C1 segment of cervical spinal cord (tissue), 14 donors: Measurements from ENCODE around the gene ELAVL2.
"Not testable (repeated sequence)": the region's sequence is repeated elsewhere in the genome, so short reads cannot be mapped to it uniquely, and the experiment has no call there.

Experiments
- DNase-seq, 14 donors: peaks; one replicate each; lab custom pipeline; 2025; lab: John Stamatoyannopoulos, UW

ELAVL2 gene

DNA sequence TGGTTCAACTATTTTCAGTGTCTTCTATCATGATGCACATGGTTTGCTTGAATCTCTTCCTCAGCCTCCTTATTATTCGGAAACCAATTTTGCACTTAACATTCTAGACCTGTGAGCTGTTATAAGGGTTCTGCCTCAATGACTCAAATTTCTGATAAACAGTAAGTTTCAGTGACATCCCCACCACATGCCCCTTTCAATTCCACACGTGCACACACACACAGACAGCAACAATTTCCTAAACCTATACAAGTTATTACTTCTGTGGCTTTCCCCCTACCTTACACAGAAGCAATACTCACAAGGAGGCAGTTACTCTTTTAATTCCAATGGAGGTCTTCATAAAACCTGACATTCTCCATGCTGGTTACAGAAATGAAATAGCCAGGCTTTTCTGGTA is 102.4 kb downstream of the ELAVL2 start:
- DNase-seq, result no peak

DNA sequence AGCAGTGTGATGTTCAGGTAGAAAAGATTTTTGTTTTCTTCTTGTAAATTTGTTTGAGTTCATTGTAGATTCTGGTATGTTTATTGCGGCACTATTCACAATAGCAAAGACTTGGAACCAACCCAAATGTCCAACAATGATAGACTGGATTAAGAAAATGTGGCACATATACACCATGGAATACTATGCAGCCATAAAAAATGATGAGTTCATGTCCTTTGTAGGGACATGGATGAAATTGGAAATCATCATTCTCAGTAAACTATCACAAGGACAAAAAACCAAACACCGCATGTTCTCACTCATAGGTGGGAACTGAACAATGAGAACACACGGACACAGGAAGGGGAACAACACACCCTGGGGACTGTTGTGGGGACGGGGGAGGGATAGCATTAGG is 103.0 kb downstream of the ELAVL2 start:
- not testable (repeated sequence) for DNase-seq

DNA sequence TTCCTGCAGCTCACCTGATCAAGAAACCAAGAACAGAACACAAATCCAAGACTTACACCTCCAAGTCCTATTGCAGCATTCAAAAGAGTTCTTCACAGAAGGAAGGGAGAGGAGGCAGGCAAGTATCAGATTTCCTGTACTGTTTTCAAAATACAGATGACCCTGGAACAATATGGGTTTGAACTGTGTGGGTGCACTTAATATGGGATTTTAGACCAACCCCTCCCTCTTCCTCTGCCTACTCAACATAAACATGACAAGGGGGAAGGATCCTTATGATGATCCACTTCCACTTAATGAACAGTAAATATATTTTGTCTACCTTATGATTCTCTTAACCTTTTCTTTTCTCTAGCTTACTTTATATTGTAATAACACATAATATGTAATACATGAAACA is 104.6 kb downstream of the ELAVL2 start:
- no peak for DNase-seq

DNA sequence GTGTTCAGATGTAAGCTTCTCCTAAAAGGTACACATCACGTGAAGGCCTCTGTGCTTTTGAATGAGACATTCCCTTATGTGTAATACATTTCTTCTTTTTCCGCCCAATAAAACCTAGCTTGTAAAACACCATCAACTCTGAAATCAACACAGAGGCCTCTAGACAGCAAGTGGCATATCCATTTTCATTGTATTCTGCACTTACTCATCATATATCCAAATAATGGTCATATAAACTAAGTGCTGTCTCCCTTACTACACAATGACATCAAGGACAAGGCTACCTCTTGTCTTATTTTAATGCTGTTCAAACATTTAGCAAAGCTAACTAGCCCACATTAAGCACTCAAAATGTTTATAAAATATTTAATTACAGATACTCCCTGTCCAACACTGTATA is 108.5 kb downstream of the ELAVL2 start:
- no peak for DNase-seq

DNA sequence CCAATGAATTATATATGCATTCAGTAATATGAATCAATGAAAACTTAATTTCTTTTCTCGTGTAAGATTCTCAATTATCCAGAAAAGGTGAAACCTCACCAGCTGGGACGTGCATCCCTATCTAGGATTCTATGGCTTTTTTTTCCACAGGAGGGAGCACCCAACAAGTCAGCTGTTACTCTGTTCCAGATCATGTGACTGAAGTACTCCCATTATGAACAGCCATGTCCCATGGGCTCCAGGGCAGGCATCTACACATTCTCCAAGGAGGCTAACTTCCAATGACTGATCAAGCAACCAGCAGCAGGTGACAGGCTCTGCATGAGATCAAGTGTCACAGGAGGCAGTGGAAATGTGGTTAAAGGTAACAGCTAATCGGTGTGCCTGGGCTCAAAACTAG is 118.8 kb downstream of the ELAVL2 start:
- DNase-seq, result no peak

DNA sequence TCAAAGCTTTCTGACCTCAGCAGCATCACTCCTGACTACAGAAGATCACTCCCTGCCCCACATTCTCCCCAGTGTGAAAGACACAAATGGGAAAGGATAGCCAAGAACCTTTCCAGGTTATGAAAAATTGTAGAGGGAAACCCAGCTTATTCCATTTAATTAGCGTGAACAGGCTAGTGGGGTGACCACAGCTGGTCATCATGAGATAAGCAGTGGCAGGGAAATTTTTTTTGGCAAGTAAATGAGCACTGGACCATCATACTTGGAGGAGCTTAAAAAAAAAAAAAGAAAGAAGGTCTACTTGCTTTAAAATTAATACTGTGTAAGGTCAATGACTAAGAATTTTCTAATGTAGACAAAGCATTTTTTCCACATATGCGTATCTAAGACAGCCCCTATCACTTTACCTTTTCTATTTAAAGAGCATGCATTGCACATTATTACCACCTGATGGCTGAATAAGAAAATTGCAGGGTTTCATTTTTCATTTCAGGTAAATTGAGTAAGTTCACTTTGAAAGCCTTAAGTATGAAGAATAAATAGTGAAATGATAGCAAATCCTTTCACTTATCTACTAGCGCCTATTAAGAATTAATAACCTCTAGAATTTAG is 123.6 kb downstream of the ELAVL2 start:
- DNase-seq, result no peak

DNA sequence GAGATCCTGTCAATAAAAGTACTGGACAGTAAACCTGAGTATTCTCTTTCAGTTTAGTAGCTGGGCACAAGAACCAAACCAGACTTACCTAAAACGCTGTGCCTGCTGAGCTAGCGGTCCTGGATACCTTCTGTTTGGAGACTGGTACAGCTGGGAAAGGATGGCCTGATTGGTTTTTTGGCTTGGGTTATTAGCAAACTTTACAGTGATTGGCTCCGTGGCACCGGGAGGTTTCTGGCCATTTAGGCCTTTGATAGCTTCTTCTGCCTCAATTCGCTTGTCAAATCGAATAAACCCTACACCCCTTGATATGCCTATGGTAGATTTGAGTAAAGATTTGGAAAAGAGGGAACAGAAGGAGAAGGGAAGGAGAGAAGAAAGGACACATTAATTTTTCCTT is 124.7 kb downstream of the ELAVL2 start:
- DNase-seq, result peak in 3 of 14 donors; percentile 1 to 95 (median 20)

DNA sequence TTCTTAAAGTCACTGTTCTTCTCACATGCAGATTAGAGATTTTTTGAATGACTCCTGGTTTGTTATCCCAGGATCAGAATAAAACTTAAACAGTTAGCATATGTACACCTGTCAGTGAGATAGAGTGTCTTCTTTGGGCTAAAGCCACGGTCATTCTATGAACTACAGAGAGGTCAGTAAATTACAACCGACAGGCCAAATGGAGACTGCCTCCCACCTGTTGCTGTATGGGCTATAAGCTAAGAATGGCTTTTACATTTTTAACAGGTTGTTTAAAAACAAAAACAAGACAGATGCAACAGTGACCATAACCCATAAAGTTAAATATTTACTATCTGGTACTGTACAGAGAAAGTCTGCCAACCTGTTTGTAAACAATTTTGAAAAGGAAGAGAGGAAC is 125.7 kb downstream of the ELAVL2 start:
- no peak for DNase-seq

DNA sequence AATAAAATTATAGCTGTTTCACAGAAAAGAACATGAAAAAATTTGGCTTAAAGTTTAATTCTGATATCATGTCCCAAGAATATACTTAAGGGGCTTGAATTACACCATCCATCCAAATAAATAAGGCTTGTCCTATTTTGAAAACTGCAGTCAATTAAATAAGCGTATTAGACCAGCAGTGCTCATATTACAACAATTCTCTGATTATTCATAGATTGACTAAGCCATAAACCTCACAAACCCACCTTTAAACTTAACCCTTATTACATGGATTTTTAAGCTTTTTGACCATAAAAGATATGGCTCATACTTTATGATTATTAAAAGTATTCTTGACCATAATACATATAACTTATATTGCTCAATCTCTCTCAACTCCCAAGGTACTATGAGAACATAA is 127.9 kb downstream of the ELAVL2 start:
- DNase-seq, result no peak

DNA sequence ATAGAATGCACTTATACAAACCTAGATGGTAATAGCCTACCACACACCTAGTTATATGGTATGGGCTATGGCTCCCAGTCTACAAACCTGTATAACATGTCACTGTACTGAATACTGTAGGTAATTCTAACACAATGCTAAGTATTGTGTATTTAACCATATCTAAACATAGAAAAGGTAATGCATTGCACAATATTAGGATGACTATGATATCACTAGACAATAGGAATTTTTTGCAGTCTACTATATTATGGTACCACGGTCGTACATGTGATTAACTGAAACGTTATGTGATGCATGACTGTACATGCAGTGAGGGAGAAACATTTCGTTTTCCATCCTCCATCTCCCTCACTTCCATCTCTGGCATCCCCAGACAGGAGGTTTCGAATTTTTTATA is 130.5 kb downstream of the ELAVL2 start:
- no peak for DNase-seq

DNA sequence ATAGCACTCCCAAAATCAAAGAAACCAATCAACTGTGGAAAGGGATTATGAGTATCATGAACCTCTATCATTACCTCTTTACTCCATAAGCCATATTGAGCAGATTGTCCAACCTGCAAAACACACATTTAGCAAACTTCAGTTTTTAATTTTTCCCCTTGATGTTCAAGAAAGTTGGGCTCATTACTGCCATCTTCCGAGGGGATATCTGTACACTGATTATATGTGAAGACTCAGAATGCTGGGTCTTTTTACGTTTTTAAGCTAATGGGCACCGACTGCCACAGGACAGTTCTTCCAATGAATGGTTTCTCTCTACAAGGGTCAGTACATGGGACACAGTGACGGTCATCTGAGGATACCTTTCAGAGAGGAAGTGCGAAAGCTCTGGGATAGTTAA is 132.7 kb downstream of the ELAVL2 start:
- DNase-seq, result no peak

DNA sequence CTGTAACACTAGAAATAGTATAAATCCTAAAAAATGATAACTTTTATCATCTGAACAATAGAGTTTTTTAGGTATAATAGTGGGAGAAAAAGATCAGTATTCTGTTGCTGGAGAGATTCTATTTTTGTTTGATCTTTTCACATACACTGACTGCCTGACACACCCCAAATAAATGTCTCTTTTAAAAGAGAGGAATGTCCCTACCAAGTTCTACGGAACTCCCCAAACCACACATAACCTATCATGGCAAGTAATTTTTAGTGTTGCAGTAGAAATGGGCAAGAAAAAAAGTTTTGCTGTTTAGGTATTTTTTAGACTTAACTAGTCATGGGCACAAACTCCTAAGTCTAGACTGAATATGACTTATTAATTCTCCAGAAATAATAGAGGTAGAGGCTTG is 139.1 kb downstream of the ELAVL2 start:
- DNase-seq, result no peak

DNA sequence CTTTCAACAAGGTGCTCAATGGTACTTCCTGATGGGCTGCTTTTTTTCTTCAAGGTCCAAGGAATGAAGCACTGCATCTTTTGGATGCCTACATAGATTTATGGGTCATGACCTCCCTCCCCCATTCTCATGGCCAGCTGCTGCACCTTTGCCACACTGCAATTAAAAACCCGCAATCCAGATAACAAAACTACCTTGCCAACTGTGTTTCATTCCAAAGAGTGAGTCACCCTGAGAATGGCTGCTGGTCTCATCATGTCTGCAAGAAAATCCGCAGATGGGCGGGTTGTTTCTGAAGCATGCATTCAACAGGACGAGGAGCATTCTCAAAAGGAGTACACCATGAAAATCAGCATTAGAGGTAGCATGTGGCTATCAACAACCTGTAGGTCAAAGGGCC is 139.8 kb downstream of the ELAVL2 start:
- no peak for DNase-seq

DNA sequence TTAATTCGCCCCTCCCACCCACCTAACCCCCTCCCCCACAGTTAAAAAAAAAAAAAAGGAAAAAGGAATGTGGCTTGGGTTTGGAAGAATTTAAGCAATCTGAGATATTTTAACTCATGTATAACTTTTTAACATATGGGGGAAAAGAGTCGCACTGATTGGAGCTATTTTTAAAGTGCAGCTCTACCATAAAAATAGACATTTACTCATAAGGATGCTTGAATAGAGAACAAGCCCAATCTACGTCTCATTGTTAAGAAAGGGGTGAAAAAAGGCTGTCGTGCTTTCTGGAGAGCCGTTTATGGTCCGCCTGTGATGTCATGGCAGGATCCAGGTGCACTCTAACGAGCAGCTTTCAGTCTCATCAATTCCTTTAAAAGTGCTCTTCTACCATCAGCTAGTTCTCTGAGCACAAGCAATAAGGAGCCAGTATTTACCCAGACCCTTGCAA is 142.4 kb downstream of the ELAVL2 start:
- no peak for DNase-seq

DNA sequence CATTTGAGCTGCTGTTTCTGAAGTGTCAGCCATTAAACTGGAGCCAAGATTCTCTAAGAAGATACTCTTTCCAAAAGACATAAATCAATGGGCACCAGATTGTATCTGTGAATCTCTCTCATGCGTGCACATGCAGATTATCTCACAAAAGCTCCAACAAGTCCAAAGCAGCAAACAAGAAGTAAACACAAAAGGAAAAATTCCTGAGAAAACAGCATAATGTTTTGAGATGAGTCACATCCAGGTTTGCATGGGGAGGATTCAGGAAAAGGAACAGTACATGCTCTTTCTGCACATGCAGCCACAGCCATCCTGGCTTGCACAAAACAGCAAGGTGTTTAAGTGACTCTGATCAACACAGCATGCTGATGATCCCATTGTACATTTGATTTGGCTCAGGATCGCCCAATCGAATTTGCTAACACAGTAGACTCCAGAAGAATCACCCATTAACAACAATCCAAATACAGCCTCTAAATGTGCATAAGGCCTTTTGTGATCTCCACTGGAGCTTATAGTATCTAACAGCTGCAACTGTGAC is 143.1 kb downstream of the ELAVL2 start:
- no peak for DNase-seq

DNA sequence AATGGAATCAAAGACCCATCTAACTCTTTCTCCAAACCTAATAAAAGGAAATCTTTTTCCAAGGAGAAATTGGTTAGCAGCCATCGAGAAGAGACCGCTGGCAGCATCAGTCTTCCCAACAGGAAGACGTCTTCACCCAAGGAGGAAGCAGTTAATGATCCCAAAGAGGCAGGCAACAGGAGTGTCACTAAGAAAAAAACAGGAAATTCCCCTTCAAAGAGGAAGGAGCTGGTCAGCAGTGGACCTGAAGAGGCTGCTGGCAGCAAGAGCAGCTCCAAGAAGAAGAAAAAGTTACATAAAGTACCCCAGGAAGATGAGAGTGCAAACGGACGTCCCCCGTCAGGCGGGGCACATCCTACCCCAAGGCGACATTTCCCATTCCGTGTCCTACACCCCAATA is 143.7 kb downstream of the ELAVL2 start:
- DNase-seq, result peak in 1 of 14 donors; percentile 4

DNA sequence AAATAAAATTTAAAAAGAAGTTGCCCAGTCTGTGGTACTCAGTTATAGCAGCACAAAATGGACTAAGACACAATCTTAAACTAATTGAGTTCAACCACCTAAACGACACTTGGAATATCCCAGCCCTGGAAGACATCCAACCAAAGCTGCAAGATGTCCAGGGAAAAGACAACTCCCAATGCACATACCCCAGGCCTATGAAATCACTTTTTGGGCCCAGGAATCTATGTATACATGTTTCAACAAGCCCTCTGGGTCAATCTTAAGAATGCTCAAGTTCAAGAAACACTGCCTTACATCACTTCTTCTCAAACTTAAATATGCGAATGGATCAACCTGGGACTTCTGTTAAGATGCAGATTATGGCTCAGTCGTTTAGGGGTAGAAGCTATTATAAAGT is 148.6 kb downstream of the ELAVL2 start:
- no peak for DNase-seq

DNA sequence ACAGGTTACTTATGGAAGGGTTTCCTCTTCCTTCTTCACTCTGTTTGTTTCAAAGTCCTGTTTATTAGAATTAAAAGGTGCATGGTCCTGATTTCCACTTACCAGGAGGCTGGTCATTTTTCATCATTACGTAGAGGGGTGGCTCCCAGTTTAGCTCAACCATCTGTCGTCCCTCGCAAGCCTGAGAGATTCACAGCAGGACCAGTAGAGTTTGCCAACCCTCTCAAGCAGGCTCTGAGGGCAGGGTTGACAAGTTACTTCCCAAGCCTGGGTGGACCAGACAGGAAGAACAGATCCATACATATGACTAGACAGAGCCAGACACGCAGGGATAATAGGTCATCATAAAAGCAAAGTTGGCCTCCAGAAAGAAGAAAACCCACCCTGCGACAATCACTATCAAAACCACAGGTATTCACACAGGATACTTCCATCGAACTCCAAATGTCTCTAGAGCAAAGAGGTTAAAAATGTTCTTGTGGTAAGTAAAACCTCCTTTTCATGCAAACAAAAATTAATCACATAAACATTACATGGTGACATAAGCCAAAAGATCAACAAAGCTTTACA is 151.9 kb downstream of the ELAVL2 start:
- DNase-seq, result peak in 4 of 14 donors; percentile 6 to 98 (median 13)

DNA sequence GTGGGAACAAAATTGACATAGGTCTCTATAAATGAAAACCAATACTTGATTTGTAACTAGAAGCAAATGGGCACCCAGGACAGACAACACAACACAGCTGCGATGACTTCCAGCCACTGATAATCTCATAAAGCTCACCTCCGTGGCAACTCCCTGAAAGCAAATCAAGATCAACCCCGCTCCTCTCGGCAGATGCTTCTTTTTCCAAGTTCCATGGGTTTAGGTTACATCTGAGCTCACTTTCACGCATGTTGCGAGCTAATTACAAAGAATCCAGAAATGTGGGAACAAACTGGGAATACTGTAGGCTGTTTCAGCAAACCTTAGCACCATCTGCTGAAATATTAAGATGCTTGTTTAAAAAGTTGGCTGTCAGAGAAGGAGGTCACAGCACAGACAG is 153.9 kb downstream of the ELAVL2 start:
- peak in 2 of 14 donors; percentile 8 for DNase-seq

DNA sequence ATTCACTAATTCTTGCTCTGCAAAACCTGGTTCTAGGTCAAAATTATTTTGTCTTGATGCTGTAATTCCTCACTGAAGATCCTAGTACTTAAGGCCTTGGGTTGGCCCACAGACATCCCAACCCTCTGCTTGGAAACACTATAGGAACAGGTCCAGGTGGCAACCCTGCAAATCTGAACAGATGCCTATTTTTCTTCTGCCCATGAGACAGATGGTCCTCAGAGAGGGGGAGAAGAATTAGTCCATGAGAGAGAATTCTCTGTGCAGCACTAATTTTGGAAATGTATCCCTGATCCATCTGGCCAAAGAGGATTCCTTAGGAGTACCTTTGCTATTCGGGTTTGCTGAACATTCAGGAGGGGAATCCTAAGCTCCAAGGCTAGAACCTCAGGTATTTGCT is 156.3 kb downstream of the ELAVL2 start:
- DNase-seq, result peak in 2 of 14 donors; percentile 4 to 98

DNA sequence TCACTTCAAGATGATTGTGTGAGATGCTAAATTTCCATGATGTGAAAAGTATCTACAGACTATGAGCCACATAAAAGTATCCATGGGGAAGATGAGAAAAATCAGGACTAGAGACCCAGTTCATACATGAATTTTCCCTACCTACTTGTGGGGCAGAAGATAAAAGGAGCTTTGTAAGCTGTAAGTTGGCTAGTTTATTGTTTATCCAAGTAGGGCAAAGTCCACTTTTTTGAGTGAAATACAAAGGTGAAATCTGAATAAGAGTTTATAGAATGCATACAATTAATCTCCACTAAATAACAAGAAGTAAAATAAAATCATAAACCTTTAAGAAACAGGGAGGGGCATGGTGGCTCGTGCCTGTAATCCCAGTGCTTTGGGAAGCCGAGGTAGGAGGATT is 160.4 kb downstream of the ELAVL2 start:
- DNase-seq, result no peak

DNA sequence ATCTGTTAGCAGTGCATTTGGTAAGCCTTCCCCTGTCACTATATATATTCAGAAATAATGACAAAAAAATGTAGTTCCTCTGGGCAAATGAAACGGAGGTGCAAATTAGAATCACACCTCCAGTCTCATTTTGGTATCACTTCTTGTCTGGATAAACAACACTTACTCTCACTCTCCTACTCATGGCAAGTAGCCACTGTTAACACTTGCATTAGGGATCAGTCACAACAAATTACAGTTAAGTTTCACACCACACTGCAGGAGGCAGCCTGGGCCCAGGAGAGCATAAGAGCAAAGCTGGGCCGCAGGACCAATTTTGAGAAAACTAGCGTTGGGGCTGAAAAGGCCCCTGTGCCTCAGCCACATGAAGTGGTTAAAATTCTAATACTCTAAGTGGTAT is 161.0 kb downstream of the ELAVL2 start:
- no peak for DNase-seq

DNA sequence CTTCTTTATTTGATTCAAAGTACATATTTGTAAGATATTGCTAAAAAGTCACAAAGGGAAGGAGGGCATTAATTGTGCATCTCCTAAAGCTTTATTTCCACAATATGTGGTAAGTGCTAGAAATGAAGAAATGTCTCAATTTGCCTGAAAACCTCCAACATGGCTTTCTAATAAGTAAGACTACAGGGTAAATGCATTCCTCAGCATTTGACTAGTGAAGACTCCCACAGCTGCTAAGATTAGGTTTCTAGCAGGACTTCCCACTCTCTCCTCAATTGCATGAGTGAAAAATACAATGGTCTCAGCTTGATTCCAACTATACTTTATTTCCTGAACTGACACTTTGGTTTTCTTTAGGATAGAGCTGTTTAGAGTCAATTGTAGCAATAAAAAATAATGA is 162.1 kb downstream of the ELAVL2 start:
- DNase-seq, result no peak

DNA sequence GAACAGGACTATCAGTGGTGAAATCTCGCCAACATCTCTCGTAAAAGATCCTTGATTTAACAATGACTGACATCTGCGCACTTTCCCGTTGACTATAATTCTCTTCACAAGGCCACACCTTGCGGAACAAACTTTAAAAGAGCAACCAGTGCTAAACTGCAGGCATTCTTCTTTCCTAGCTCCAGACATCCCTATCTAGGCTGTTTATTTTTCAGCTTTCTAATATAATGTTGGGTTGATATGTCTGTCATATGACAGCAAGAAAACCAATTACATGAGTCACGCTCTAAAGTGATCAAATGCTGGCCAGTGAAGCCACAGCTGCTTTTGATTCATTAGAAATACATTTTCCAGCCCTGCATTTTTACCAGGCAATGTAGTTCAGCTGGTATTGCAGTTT is 162.5 kb downstream of the ELAVL2 start:
- DNase-seq, result no peak
